ENCODE results near the gene MAML3. TPM values are rescaled to one million over a fixed set of nuclear protein-coding genes. Genes with fewer than 3 reads are reported as not detected.

MAML3 gene
- total and polyA plus RNA-seq, 8 donors = 5.8 to 18.7 (median 16.7) TPM

DNA sequence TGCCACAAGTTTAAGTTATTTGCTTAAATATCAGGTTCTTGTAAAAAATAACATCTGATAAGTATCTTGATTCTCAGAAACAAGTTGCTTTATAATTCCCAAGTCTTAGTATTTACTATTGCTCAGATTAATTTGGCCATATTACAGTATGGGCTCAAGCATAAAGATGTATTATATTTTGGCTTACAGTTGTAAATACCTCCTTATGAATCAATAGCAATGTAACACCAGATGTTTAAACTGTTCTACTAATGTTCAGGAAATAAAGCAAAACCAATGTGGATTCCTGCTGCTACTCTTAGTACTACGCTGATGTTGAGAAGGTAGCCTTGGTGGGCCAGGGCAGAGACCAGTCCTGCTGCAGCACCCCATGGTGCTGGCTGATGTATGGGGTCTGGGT is 385.6 kb downstream of the MAML3 start:
- Histone ChIP-seq H3K27me3 (no peaks in the 10 kb centered on the region), H3K4me3 (no peak overlapping the region), H3K4me1 (peaks cover 8 to 42% of the 10 kb centered on the region in 2 donors), H3K27ac (no peak overlapping the region), H3K36me3 (no peaks in the 10 kb centered on the region), H3K9me3 (no peaks in the 10 kb centered on the region)
- ATAC-seq (no peak), DNase-seq (no peak)
- intact Hi-C loops (cut with DNase I) = no loop called here
- no peak for TF ChIP-seq CTCF (IDR thresholded peaks at IDR 0.05)

DNA sequence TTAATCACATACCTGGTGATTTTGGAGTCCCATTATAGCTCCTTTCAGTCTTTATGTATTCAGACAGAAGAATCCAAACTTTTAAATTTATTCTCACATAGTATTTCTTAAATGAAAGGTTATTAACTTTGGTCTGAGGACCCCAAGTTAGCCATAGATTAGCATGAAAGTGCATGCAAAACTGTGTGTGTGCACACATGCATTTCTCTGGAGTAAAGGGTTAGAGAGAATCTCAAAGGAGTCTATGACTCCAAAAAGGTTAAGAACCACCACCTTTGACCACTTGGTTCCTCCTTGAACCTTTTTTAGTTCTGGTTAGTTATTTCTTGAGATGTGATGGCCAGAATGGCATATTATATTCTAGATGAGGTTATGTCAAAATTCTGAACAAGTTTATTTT is 386.4 kb downstream of the MAML3 start:
- no peaks in the 10 kb centered on the region for H3K36me3 ChIP-seq
- TF ChIP-seq CTCF (IDR thresholded peaks at IDR 0.05) = no peak
- H3K4me1 ChIP-seq = peaks cover 13 to 50% of the 10 kb centered on the region in 2 donors
- intact Hi-C loops (cut with DNase I) = no loop called here
- no peak for ATAC-seq
- peak overlapping the region in 1 of 2 donors; percentile 23 for H3K27ac ChIP-seq
- no peaks in the 10 kb centered on the region for H3K27me3 ChIP-seq
- DNase-seq = no peak
- H3K4me3 ChIP-seq = no peak overlapping the region
- H3K9me3 ChIP-seq = no peaks in the 10 kb centered on the region

GRCh38 chr4:139767168-139767567 is 386.8 kb downstream of the MAML3 start:
- intact Hi-C loops (cut with DNase I) = no loop called here
- DNase-seq (no peak), ATAC-seq (no peak)
- no peaks in the 10 kb centered on the region for H3K9me3 ChIP-seq
- H3K36me3 ChIP-seq = no peaks in the 10 kb centered on the region
- peak overlapping the region in 1 of 2 donors; percentile 23 for H3K27ac ChIP-seq
- no peaks in the 10 kb centered on the region for H3K27me3 ChIP-seq
- no peak overlapping the region for H3K4me3 ChIP-seq
- H3K4me1 ChIP-seq = peaks cover 17 to 54% of the 10 kb centered on the region in 2 donors
- no peak for TF ChIP-seq CTCF (IDR thresholded peaks at IDR 0.05)

DNA sequence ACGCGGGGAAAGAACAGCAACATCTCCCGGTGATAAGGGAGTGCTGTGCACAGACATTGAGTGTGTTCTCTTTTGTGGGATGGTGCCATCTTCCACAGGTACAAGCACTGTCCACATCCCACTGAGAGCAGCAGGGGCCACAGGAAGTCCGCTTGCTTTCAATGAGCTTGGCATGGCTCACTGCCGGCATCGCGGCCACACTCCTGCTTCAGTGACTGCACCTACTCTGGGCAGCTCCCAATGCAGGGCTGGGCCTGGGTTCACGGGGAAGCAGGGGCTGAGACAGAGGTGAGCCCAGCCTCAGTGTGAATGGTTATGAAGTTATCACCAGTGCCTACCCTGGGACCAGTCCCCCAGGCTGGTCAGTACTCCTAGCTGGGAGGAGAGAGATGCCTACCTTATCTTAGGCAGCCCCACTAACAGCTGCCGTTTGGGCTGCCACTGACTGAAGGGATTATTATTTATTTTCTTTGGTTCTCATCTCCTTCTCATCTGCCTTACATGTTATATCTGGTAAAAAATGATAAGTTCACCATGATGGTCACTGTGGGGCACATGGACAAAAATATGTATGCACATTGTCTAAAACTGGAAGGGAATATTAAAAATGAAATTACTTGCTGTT is 389.2 kb downstream of the MAML3 start:
- Histone ChIP-seq H3K27ac (peak overlapping the region; percentile 73 to 74), H3K36me3 (no peaks in the 10 kb centered on the region), H3K27me3 (no peaks in the 10 kb centered on the region), H3K4me1 (peaks cover 17 to 66% of the 10 kb centered on the region in 2 donors), H3K9me3 (no peaks in the 10 kb centered on the region), H3K4me3 (peak overlapping the region in 1 of 2 donors; percentile 0)
- intact Hi-C loops (cut with DNase I) = no loop called here
- DNase-seq (no peak), ATAC-seq (no peak)
- TF ChIP-seq CTCF (IDR thresholded peaks at IDR 0.05) = no peak

GRCh38 chr4:139764182-139764581 is 389.8 kb downstream of the MAML3 start:
- H3K9me3 ChIP-seq = no peaks in the 10 kb centered on the region
- H3K27me3 ChIP-seq = no peaks in the 10 kb centered on the region
- no peaks in the 10 kb centered on the region for H3K36me3 ChIP-seq
- peak overlapping the region; percentile 73 to 74 for H3K27ac ChIP-seq
- no peak for TF ChIP-seq CTCF (IDR thresholded peaks at IDR 0.05)
- ATAC-seq (peak; percentile 75), DNase-seq (peak in 1 of 4 donors; percentile 39)
- peak overlapping the region in 1 of 2 donors; percentile 0 for H3K4me3 ChIP-seq
- intact Hi-C loops (cut with DNase I) = no loop called here
- H3K4me1 ChIP-seq = peaks cover 17 to 66% of the 10 kb centered on the region in 2 donors
